HepG2 (cell line): Measurements from ENCODE around the gene P3H4. TPM values are rescaled to one million over a fixed set of nuclear protein-coding genes. Genes with fewer than 3 reads are reported as not detected.
A peak's percentile ranks its signal among the peaks of the same experiment; 100 is the strongest.

ENCODE experiments used
- EEA1 ChIP-seq: sonication (generic); formaldehyde crosslinking; IDR thresholded peaks from 2 replicates; pipeline ENCODE4 v1.5.1; 2020; ENCODE audit warnings: mild to moderate bottlenecking, missing genetic modification reagents, borderline replicate concordance
- FOSL2 ChIP-seq: sonication (generic); formaldehyde crosslinking; IDR thresholded peaks from 2 replicates; pipeline ENCODE4 v1.4.0; 2020; ENCODE audit warnings: missing genetic modification reagents
- HNF4G ChIP-seq, 2 experiments: sonication (generic) in 1 of 2; formaldehyde crosslinking in 1 of 2; IDR thresholded peaks; 2 replicates each; pipeline versions ENCODE4 v1.4.0 to v1.6.1; 2011 to 2020; ENCODE audit warnings: borderline replicate concordance in 2 of 2, low read depth in 2 of 2, mild to moderate bottlenecking in 2 of 2, low read length in 1 of 2, missing genetic modification reagents in 1 of 2, moderate library complexity in 1 of 2
- KDM2A ChIP-seq: sonication (generic); formaldehyde crosslinking; IDR thresholded peaks from 2 replicates; pipeline ENCODE4 v1.4.0; 2020; ENCODE audit warnings: low read depth, missing genetic modification reagents, borderline replicate concordance
- LCORL ChIP-seq, 2 experiments: fragments of 450-650 bp in 1 of 2; sonication (generic) in 1 of 2; formaldehyde crosslinking in 1 of 2; IDR thresholded peaks; 2 replicates each; pipeline versions ENCODE4 v1.5.0 to v1.6.1; 2017 to 2020; ENCODE audit warnings: antibody characterized with exemption in 1 of 2, missing genetic modification reagents in 1 of 2
- MEIS2 ChIP-seq: sonication (generic); formaldehyde crosslinking; IDR thresholded peaks from 2 replicates; pipeline ENCODE4 v1.9.0; 2021; ENCODE audit warnings: mild to moderate bottlenecking, missing genetic modification reagents
- MTA3 ChIP-seq: sonication (generic); formaldehyde crosslinking; IDR thresholded peaks from 2 replicates; pipeline ENCODE4 v1.4.0; 2020; ENCODE audit warnings: missing genetic modification reagents
- MTERF4 ChIP-seq: sonication (generic); formaldehyde crosslinking; IDR thresholded peaks from 2 replicates; pipeline ENCODE4 v1.8.0; 2023; ENCODE audit warnings: mild to moderate bottlenecking, missing genetic modification reagents
- NPAS2 ChIP-seq: sonication (generic); formaldehyde crosslinking; IDR thresholded peaks from 2 replicates; pipeline ENCODE4 v1.8.0; 2022; ENCODE audit warnings: mild to moderate bottlenecking, missing genetic modification reagents, borderline replicate concordance
- SALL2 ChIP-seq: sonication (generic); formaldehyde crosslinking; IDR thresholded peaks from 2 replicates; pipeline ENCODE4 v1.8.1; 2023; ENCODE audit warnings: mild to moderate bottlenecking, missing genetic modification reagents, inconsistent platforms
- SMAD1 ChIP-seq: sonication (generic); formaldehyde crosslinking; IDR thresholded peaks from 2 replicates; pipeline ENCODE4 v1.4.0; 2020; ENCODE audit warnings: missing genetic modification reagents, low read depth, mild to moderate bottlenecking, borderline replicate concordance
- SRSF9 ChIP-seq: fragments of 200-400 bp; formaldehyde crosslinking; IDR thresholded peaks from 2 replicates; pipeline ENCODE4 v1.6.1; 2018; ENCODE audit warnings: borderline replicate concordance, mild to moderate bottlenecking, low read depth, low read length; ENCODE audit not compliant: insufficient read depth, poor library complexity, severe bottlenecking
- ZBTB42 ChIP-seq: sonication (generic); formaldehyde crosslinking; IDR thresholded peaks from 2 replicates; pipeline ENCODE4 v1.5.0; 2020; ENCODE audit warnings: mild to moderate bottlenecking, missing genetic modification reagents
- ZNF33A ChIP-seq: sonication (generic); formaldehyde crosslinking; IDR thresholded peaks from 2 replicates; pipeline ENCODE4 v1.5.1; 2020; ENCODE audit warnings: missing genetic modification reagents, mild to moderate bottlenecking, moderate library complexity, borderline replicate concordance
- ZNF354B ChIP-seq: sonication (generic); formaldehyde crosslinking; IDR thresholded peaks from 2 replicates; pipeline ENCODE4 v1.8.0; 2022; ENCODE audit warnings: mild to moderate bottlenecking, missing genetic modification reagents
- ZNF382 ChIP-seq: sonication (generic); formaldehyde crosslinking; IDR thresholded peaks from 2 replicates; pipeline ENCODE4 v1.5.0; 2020; ENCODE audit warnings: missing genetic modification reagents, mild to moderate bottlenecking, borderline replicate concordance
- ZNF468 ChIP-seq: sonication (generic); formaldehyde crosslinking; IDR thresholded peaks from 2 replicates; pipeline ENCODE4 v1.8.0; 2022; ENCODE audit warnings: mild to moderate bottlenecking, moderate library complexity, missing genetic modification reagents
- ZNF883 ChIP-seq: sonication (generic); formaldehyde crosslinking; IDR thresholded peaks from 2 replicates; pipeline ENCODE4 v1.5.1; 2020; ENCODE audit warnings: mild to moderate bottlenecking, missing genetic modification reagents; ENCODE audit errors: not compliant biosample characterization
- ZSCAN12 ChIP-seq: sonication (generic); formaldehyde crosslinking; IDR thresholded peaks from 2 replicates; pipeline ENCODE4 v1.9.0; 2021; ENCODE audit warnings: mild to moderate bottlenecking, missing genetic modification reagents
- ZZZ3 ChIP-seq: sonication (generic); formaldehyde crosslinking; IDR thresholded peaks from 2 replicates; pipeline ENCODE4 v1.4.0; 2020; ENCODE audit warnings: missing genetic modification reagents, mild to moderate bottlenecking, borderline replicate concordance
- polyA plus RNA-seq, 8 experiments: library from polyadenylated mRNA; depleted of rRNA in 3 of 8; stranded (reverse) in 7 of 8; unstranded in 1 of 8; fragments of >200 nt; fragmentation: Illumina TruSeq in 4 of 8; extraction: Trizol in 4 of 8; gene quantifications; 2 replicates each; pipeline versions ENCODE4 v1.2.1 to v1.2.3, GENCODE V29; 2011 to 2016; ENCODE audit warnings: low read depth in 4 of 8, missing spikeins in 1 of 8, mixed read lengths in 1 of 8; ENCODE audit not compliant: insufficient read depth in 1 of 8
- total RNA-seq, 5 experiments: library from RNA; depleted of rRNA; stranded (reverse); fragments of >200 nt; fragmentation: Illumina TruSeq; extraction: Trizol; gene quantifications; 2 replicates each; pipeline ENCODE4 v1.2.3, GENCODE V29; 2016; ENCODE audit warnings: low read depth in 1 of 5
- TF ChIP-seq, protein P1 (sequence below), 2 experiments: IDR thresholded peaks; 2 replicates each; pipeline ENCODE4 v1.6.1; 2011 to 2012; ENCODE audit warnings: low read length in 2 of 2, borderline replicate concordance in 1 of 2, low read depth in 1 of 2, mild to moderate bottlenecking in 1 of 2, moderate library complexity in 1 of 2
- TF ChIP-seq, protein P2 (sequence below): sonication (generic); formaldehyde crosslinking; IDR thresholded peaks from 2 replicates; pipeline ENCODE4 v1.4.0; 2020; ENCODE audit warnings: missing genetic modification reagents
- TF ChIP-seq, protein P3 (sequence below): sonication (generic); formaldehyde crosslinking; IDR thresholded peaks from 2 replicates; pipeline ENCODE4 v1.4.0; 2020; ENCODE audit warnings: mild to moderate bottlenecking, missing genetic modification reagents

Gene P3H4
- total and polyA plus RNA-seq, 2 of the 13 experiments (the other 11 are each of a cell fraction or from before 2014, with no cell fraction given), result 37.1 to 50.6 TPM

- TF ChIP-seq, protein P1, sequence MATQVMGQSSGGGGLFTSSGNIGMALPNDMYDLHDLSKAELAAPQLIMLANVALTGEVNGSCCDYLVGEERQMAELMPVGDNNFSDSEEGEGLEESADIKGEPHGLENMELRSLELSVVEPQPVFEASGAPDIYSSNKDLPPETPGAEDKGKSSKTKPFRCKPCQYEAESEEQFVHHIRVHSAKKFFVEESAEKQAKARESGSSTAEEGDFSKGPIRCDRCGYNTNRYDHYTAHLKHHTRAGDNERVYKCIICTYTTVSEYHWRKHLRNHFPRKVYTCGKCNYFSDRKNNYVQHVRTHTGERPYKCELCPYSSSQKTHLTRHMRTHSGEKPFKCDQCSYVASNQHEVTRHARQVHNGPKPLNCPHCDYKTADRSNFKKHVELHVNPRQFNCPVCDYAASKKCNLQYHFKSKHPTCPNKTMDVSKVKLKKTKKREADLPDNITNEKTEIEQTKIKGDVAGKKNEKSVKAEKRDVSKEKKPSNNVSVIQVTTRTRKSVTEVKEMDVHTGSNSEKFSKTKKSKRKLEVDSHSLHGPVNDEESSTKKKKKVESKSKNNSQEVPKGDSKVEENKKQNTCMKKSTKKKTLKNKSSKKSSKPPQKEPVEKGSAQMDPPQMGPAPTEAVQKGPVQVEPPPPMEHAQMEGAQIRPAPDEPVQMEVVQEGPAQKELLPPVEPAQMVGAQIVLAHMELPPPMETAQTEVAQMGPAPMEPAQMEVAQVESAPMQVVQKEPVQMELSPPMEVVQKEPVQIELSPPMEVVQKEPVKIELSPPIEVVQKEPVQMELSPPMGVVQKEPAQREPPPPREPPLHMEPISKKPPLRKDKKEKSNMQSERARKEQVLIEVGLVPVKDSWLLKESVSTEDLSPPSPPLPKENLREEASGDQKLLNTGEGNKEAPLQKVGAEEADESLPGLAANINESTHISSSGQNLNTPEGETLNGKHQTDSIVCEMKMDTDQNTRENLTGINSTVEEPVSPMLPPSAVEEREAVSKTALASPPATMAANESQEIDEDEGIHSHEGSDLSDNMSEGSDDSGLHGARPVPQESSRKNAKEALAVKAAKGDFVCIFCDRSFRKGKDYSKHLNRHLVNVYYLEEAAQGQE (IDR thresholded peaks at IDR 0.05; ENCODE audit: borderline replicate concordance in 1 of 2, low read depth in 1 of 2, low read length in 2 of 2), result no peak
- TF ChIP-seq LCORL (IDR thresholded peaks at IDR 0.05), result no peak
- no peak for TF ChIP-seq LCORL (CRISPR knock-in tag; IDR thresholded peaks at IDR 0.05)
- no peak for TF ChIP-seq ZNF33A (CRISPR knock-in tag)
- no peak for TF ChIP-seq HNF4G (IDR thresholded peaks at IDR 0.05; ENCODE audit: borderline replicate concordance, low read depth, low read length)
- no peak for TF ChIP-seq HNF4G (CRISPR knock-in tag; IDR thresholded peaks at IDR 0.05; ENCODE audit: borderline replicate concordance, low read depth)
- no peak for TF ChIP-seq MTA3 (CRISPR knock-in tag)
- no peak for TF ChIP-seq MEIS2
- TF ChIP-seq ZZZ3 (CRISPR knock-in tag), result no peak
- TF ChIP-seq SRSF9, result no peak
- no peak for TF ChIP-seq FOSL2 (CRISPR knock-in tag)
- no peak for TF ChIP-seq ZNF468 (CRISPR knock-in tag)
- TF ChIP-seq KDM2A (CRISPR knock-in tag), result no peak
- TF ChIP-seq, protein P2, sequence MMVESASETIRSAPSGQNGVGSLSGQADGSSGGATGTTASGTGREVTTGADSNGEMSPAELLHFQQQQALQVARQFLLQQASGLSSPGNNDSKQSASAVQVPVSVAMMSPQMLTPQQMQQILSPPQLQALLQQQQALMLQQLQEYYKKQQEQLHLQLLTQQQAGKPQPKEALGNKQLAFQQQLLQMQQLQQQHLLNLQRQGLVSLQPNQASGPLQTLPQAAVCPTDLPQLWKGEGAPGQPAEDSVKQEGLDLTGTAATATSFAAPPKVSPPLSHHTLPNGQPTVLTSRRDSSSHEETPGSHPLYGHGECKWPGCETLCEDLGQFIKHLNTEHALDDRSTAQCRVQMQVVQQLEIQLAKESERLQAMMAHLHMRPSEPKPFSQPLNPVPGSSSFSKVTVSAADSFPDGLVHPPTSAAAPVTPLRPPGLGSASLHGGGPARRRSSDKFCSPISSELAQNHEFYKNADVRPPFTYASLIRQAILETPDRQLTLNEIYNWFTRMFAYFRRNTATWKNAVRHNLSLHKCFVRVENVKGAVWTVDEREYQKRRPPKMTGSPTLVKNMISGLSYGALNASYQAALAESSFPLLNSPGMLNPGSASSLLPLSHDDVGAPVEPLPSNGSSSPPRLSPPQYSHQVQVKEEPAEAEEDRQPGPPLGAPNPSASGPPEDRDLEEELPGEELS, result 0 out of 2 replicates have a peak, but pooled peaks have one; percentile 26
- TF ChIP-seq EEA1 (CRISPR knock-in tag), result no peak
- TF ChIP-seq ZNF382, result no peak
- TF ChIP-seq, protein P3, sequence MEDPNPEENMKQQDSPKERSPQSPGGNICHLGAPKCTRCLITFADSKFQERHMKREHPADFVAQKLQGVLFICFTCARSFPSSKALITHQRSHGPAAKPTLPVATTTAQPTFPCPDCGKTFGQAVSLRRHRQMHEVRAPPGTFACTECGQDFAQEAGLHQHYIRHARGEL (CRISPR knock-in tag), result no peak
- TF ChIP-seq ZSCAN12 (CRISPR knock-in tag), result no peak
- TF ChIP-seq SMAD1, result no peak
- TF ChIP-seq ZBTB42 (CRISPR knock-in tag), result peak; percentile 93; the same call in 1 of the 2 replicates
- TF ChIP-seq MTERF4 (CRISPR knock-in tag), result no peak
- no peak for TF ChIP-seq ZNF883
- no peak for TF ChIP-seq SALL2
- TF ChIP-seq NPAS2 (CRISPR knock-in tag), result no peak
- no peak for TF ChIP-seq ZNF354B (CRISPR knock-in tag)
These were observed 38.0 kb downstream of the P3H4 start (continued) for GRCh38 chr17:41773731-41774193.
